Measurements from ENCODE around the gene NSG1. TPM values are rescaled to one million over a fixed set of nuclear protein-coding genes. Genes with fewer than 3 reads are reported as not detected.
"Not testable (repeated sequence)": the region's sequence is repeated elsewhere in the genome, so short reads cannot be mapped to it uniquely, and the experiment has no call there.

The NSG1 gene
- total and polyA plus RNA-seq, 2 of the 8 experiments (the other 6 are each of a cell fraction or from before 2014, with no cell fraction given): 35.7 to 61.4 TPM

DNA sequence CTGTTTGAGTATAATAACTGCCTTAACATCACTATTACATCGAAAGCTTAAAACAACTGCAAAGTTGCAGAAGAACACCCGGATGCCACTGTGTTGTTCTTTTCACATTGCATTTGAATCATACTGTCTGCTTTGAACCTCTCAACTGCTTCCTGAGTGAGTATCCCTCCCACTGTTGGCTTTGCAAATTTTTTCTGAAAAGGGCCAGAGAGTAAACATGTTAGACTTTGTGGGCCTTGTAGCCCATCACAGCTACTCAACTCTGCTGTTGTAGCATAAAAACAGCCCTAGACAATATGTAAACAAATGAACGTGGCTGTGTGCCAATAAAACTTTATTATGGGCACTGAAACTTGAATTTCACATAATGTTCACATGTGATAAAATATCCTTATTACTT is 76.1 kb downstream of the NSG1 start (continued):
- TF ChIP-seq TEAD4 (IDR thresholded peaks at IDR 0.05; ENCODE audit: low read depth, low read length): no peak

DNA sequence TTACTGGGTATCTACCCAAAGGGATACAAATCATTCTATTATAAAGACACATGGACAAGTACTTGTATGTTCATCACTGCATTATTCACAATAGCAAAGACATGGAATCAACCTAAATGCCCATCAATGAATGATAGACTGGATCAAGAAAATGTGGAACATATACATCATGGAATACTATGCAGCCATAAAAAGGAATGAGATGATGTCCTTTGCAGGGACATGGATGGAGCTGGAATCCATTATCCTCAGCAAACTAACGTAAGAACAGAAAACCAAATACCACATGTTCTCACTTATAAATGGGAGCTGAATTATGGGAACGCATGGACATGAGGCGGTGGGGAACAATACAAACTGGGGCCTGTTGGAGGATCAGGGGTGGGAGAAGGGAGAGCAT is 78.3 kb downstream of the NSG1 start:
- H3K4me1 ChIP-seq (replicated peaks in 1 of 4; ENCODE audit: control insufficient read depth in 3 of 4, insufficient read depth in 4 of 4, low read length in 3 of 4); H3K4me2 ChIP-seq (ENCODE audit: insufficient read depth in 1 of 2, low read depth in 2 of 2, low read length in 2 of 2); H3K9me3 ChIP-seq (ENCODE audit: insufficient read depth in 2 of 2, low read depth in 1 of 2, low read length in 1 of 2); H3K4me3 ChIP-seq (ENCODE audit: extremely low read depth in 1 of 4, insufficient read depth in 2 of 4, low read depth in 3 of 4, low read length in 4 of 4); H3K56ac ChIP-seq (replicated peaks; ENCODE audit: insufficient read length, low read depth, low read length); H3K79me2 ChIP-seq (ENCODE audit: control insufficient read depth in 1 of 2, insufficient read depth in 2 of 2, low read length in 2 of 2); H3K36me3 ChIP-seq (ENCODE audit: control insufficient read depth in 2 of 4, insufficient read depth in 4 of 4, low read length in 3 of 4); H2BK5ac ChIP-seq (ENCODE audit: low read depth, low read length); H2BK12ac ChIP-seq (ENCODE audit: low read depth, low read length); FAIRE-seq; H3K79me1 ChIP-seq (ENCODE audit: low read depth, low read length); H3K27ac ChIP-seq (ENCODE audit: low read depth, low read length); H4K8ac ChIP-seq (ENCODE audit: extremely low read depth, insufficient read depth, low read length); H2AK5ac ChIP-seq (ENCODE audit: low read depth, low read length); H4K20me1 ChIP-seq (replicated peaks in 1 of 2; ENCODE audit: control insufficient read depth in 1 of 2, insufficient read depth in 2 of 2, low read length in 2 of 2); H3K9ac ChIP-seq (replicated peaks in 1 of 4; ENCODE audit: extremely low read depth in 1 of 4, low read depth in 3 of 4, low read length in 3 of 4); H3K14ac ChIP-seq (ENCODE audit: insufficient read length); H3K23me2 ChIP-seq (ENCODE audit: low read depth, low read length); H2BK15ac ChIP-seq (ENCODE audit: low read length); H3K27me3 ChIP-seq (replicated peaks in 1 of 4; ENCODE audit: control insufficient read depth in 3 of 4, extremely low read depth in 1 of 4, insufficient read depth in 3 of 4, low read length in 3 of 4); H4K91ac ChIP-seq (replicated peaks; ENCODE audit: insufficient read length, low read length); H2BK120ac ChIP-seq (replicated peaks; ENCODE audit: low read depth, low read length); DNase-seq (ENCODE audit: low read depth in 1 of 2, low spot score in 2 of 2); H3K23ac ChIP-seq (ENCODE audit: insufficient read length); H3K4ac ChIP-seq (replicated peaks; ENCODE audit: insufficient read length, low read depth, low read length); H3K18ac ChIP-seq (ENCODE audit: extremely low read depth, low read length); H2AFZ ChIP-seq (ENCODE audit: low read length); H2BK20ac ChIP-seq (ENCODE audit: low read length); H4K5ac ChIP-seq (ENCODE audit: insufficient read length, low read depth, low read length): not testable (repeated sequence)
- POLR2A ChIA-PET (ENCODE audit: partially characterized antibody): interaction anchor here (0.6 kb wide), 1 partner anchor 71 kb away, joined by 4 read pairs; no protein-coding TSS in a partner anchor
- 96% methylated on average over 3 of the region's 3 CpGs; no CpG with 5 or more reads in 1 of the 2 experiments for WGBS, 2 experiments (ENCODE audit: extremely low coverage in 1 of 2, insufficient coverage in 1 of 2, insufficient read length in 1 of 2, insufficient replicate concordance in 2 of 2, low coverage in 1 of 2, low lambda C conversion rate in 2 of 2, missing lambda C conversion rate in 1 of 2)
- CTCF ChIA-PET (ENCODE audit: partially characterized antibody): interaction anchor here (1.0 to 1.9 kb wide), 3 partner anchors 16 to 42 kb away, joined by 3 to 8 read pairs (median 3); no protein-coding TSS in a partner anchor

Other genes starting within 250 kb of the NSG1 start
- not detected in 2 replicates for gene OTOP1, start 160.2 kb upstream of the NSG1 start, total RNA-seq (2021; fragmentation: NEBNext Ultra II Directional; extraction: Animal tissue kit (Norgen Biotek cat#: 25700))
- not detected in 2 replicates for gene OTOP1, start 160.2 kb upstream of the NSG1 start, polyA plus RNA-seq (2011; rRNA removed)
- 15.9 and 17.7 TPM in 2 replicates for gene TMEM128, start 138.9 kb upstream of the NSG1 start, total RNA-seq (2021; fragmentation: NEBNext Ultra II Directional; extraction: Animal tissue kit (Norgen Biotek cat#: 25700))
- 23.3 and 33.6 TPM in 2 replicates for gene TMEM128, start 138.9 kb upstream of the NSG1 start, polyA plus RNA-seq (2011; rRNA removed)
- gene LYAR, start 96.9 kb upstream of the NSG1 start, total RNA-seq (2021; fragmentation: NEBNext Ultra II Directional; extraction: Animal tissue kit (Norgen Biotek cat#: 25700)): 46.2 and 46.9 TPM in 2 replicates
- 4.4 and 6.5 TPM in 2 replicates for gene LYAR, start 96.9 kb upstream of the NSG1 start, polyA plus RNA-seq (2011; rRNA removed)
- gene ZBTB49, start 96.9 kb upstream of the NSG1 start, total RNA-seq (2021; fragmentation: NEBNext Ultra II Directional; extraction: Animal tissue kit (Norgen Biotek cat#: 25700)): 6.8 and 8.6 TPM in 2 replicates
- 3.0 and 4.2 TPM in 2 replicates for gene ZBTB49, start 96.9 kb upstream of the NSG1 start, polyA plus RNA-seq (2011; rRNA removed)
- 18.3 and 20.0 TPM in 2 replicates for gene STX18, start 154.9 kb downstream of the NSG1 start, total RNA-seq (2021; fragmentation: NEBNext Ultra II Directional; extraction: Animal tissue kit (Norgen Biotek cat#: 25700))
- gene STX18, start 154.9 kb downstream of the NSG1 start, polyA plus RNA-seq (2011; rRNA removed): 9.8 and 14.6 TPM in 2 replicates

All from H1 (cell line).